Panc1 (cell line): ENCODE data around the gene FANCD2.

Source experiments
- CTCF ChIP-seq: fragments of 450-650 bp; IDR thresholded peaks from 2 replicates; pipeline ENCODE4 v1.5.1; 2017; ENCODE audit warnings: mild to moderate bottlenecking
- TF ChIP-seq, protein P1 (sequence below), 2 experiments: IDR thresholded peaks; 2 replicates each; pipeline ENCODE4 v1.6.1; 2011 to 2012; ENCODE audit warnings: low read depth in 2 of 2, control low read depth in 1 of 2, low read length in 1 of 2, mild to moderate bottlenecking in 1 of 2, moderate library complexity in 1 of 2; ENCODE audit not compliant: insufficient read depth in 1 of 2

GRCh38 chr3:10121064-10121463 lies 94.8 kb downstream of the FANCD2 start:
- no peak for TF ChIP-seq CTCF
- TF ChIP-seq, protein P1, sequence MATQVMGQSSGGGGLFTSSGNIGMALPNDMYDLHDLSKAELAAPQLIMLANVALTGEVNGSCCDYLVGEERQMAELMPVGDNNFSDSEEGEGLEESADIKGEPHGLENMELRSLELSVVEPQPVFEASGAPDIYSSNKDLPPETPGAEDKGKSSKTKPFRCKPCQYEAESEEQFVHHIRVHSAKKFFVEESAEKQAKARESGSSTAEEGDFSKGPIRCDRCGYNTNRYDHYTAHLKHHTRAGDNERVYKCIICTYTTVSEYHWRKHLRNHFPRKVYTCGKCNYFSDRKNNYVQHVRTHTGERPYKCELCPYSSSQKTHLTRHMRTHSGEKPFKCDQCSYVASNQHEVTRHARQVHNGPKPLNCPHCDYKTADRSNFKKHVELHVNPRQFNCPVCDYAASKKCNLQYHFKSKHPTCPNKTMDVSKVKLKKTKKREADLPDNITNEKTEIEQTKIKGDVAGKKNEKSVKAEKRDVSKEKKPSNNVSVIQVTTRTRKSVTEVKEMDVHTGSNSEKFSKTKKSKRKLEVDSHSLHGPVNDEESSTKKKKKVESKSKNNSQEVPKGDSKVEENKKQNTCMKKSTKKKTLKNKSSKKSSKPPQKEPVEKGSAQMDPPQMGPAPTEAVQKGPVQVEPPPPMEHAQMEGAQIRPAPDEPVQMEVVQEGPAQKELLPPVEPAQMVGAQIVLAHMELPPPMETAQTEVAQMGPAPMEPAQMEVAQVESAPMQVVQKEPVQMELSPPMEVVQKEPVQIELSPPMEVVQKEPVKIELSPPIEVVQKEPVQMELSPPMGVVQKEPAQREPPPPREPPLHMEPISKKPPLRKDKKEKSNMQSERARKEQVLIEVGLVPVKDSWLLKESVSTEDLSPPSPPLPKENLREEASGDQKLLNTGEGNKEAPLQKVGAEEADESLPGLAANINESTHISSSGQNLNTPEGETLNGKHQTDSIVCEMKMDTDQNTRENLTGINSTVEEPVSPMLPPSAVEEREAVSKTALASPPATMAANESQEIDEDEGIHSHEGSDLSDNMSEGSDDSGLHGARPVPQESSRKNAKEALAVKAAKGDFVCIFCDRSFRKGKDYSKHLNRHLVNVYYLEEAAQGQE (IDR thresholded peaks at IDR 0.05; ENCODE audit: insufficient read depth in 1 of 2, low read depth in 2 of 2, low read length in 1 of 2): no peak
